Activated CD8-positive, alpha-beta memory T cell treated with anti-CD3 and anti-CD28 coated beads, Interleukin-2, amount 10 ng/mL, durations not matched to agents 7 days and 5 days (primary cell): Measurements from ENCODE around the gene ENTPD6. TPM values are rescaled to one million over a fixed set of nuclear protein-coding genes. Genes with fewer than 3 reads are reported as not detected.

Source experiments
- ATAC-seq: fragments of 150-1000 bp; cut with Tn5 transposase; one replicate; pipeline ENCODE4 v1.10.0; 2021; ENCODE audit warnings: moderate library complexity
- CTCF ChIA-PET: fragments of 350-600 bp; sonication (Branson Sonifier 250); formaldehyde crosslinking; loops from one replicate; lab custom pipeline; 2021; ENCODE audit warnings: antibody characterized with exemption; lab: Charles Lee
- DNase-seq: peaks from one replicate; pipeline ENCODE4 v3.0.0-alpha.2; 2020
- H3K27ac Mint-ChIP-seq: one replicate; pipeline ENCODE4 v1.8.0; 2021; ENCODE audit warnings: mild to moderate bottlenecking, mixed read lengths
- H3K27me3 Mint-ChIP-seq: one replicate; pipeline ENCODE4 v1.8.0; 2021; ENCODE audit warnings: mixed read lengths
- H3K36me3 Mint-ChIP-seq: one replicate; pipeline ENCODE4 v1.8.0; 2021; ENCODE audit warnings: mild to moderate bottlenecking, mixed read lengths
- H3K4me1 Mint-ChIP-seq: one replicate; pipeline ENCODE4 v1.8.0; 2021; ENCODE audit warnings: mixed read lengths
- H3K4me3 Mint-ChIP-seq: one replicate; pipeline ENCODE4 v1.8.0; 2021; ENCODE audit warnings: mild to moderate bottlenecking, moderate library complexity, mixed read lengths
- H3K9me3 Mint-ChIP-seq: one replicate; pipeline ENCODE4 v1.8.0; 2022; ENCODE audit warnings: low read depth, mixed read lengths
- total RNA-seq, 2 experiments: library from RNA; stranded (reverse); gene quantifications; one replicate each; pipeline ENCODE4 v1.2.3, GENCODE V29; 2021

Gene ENTPD6
- total RNA-seq, 2 experiments from 2014 or later = 37.6 to 42.0 TPM

GRCh38 chr20:25248786-25249172, 53.3 kb downstream of the ENTPD6 start:
- no peak for DNase-seq
- peak overlapping the region; percentile 67 for H3K27ac Mint-ChIP-seq
- H3K4me3 Mint-ChIP-seq = peak overlapping the region; percentile 86
- H3K9me3 Mint-ChIP-seq = no peaks in the 10 kb centered on the region
- CTCF ChIA-PET = interaction anchor here (1.2 to 2.0 kb wide), 2 partner anchors 150 to 255 kb away, joined by 5 to 7 read pairs; no protein-coding TSS in a partner anchor
- peaks cover 37% of the 10 kb centered on the region for H3K4me1 Mint-ChIP-seq
- no peak for ATAC-seq
- no peaks in the 10 kb centered on the region for H3K36me3 Mint-ChIP-seq
- peaks cover 7% of the 10 kb centered on the region for H3K27me3 Mint-ChIP-seq

DNA sequence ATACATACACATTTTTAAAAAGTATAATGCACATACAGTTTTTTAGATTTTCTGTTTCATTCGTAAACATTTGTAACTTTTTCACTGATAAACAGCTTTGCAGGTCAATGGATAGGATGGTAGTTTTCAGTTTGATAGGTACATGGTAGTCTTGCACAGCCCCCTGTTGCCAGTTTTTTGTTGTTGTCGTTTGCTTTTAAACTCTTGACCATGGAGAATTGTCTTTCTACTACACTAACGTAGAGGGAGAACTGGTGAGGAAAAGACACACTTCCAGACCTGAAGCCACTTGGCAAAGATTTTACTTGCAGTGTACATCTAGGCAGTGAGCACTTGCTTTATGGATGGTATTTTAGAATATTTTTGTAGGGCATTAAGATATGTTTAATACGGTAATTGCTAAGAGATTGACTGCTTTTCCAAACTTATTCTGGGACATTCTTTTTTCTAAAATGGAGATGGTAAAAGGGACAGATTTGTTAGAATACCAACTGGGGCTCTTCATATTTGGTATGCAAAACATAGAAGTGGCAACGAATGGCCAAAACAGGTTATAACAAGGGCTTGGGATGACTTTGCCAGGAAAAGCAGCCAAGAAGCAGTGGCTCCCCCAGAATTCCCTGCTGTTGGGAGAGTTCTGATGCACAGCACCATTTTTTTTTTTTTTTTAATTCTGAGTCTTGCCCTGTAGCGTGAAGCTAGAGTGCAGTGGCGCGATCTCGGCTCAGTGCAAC, 53.9 kb downstream of the ENTPD6 start:
- CTCF ChIA-PET = interaction anchor here (2.0 kb wide), 1 partner anchor 255 kb away, joined by 5 read pairs; no protein-coding TSS in a partner anchor
- Mint-ChIP-seq H3K27ac (no peak overlapping the region), H3K4me1 (peaks cover 37% of the 10 kb centered on the region), H3K36me3 (no peaks in the 10 kb centered on the region), H3K9me3 (no peaks in the 10 kb centered on the region), H3K4me3 (peak overlapping the region; percentile 86), H3K27me3 (peaks cover 7% of the 10 kb centered on the region)
- ATAC-seq (no peak), DNase-seq (no peak)

- Mint-ChIP-seq H3K9me3 (no peaks in the 10 kb centered on the region), H3K27me3 (peaks cover 7% of the 10 kb centered on the region), H3K36me3 (no peaks in the 10 kb centered on the region), H3K4me1 (peaks cover 37% of the 10 kb centered on the region), H3K27ac (no peak overlapping the region), H3K4me3 (no peak overlapping the region)
- CTCF ChIA-PET = no interaction called here
- no peak for DNase-seq
- no peak for ATAC-seq
Observed at GRCh38 chr20:25250508-25250907, 55.0 kb downstream of the ENTPD6 start.

- DNase-seq (no peak), ATAC-seq (no peak)
- Mint-ChIP-seq H3K4me3 (no peak overlapping the region), H3K27ac (no peak overlapping the region), H3K36me3 (no peaks in the 10 kb centered on the region), H3K27me3 (peaks cover 7% of the 10 kb centered on the region), H3K9me3 (no peaks in the 10 kb centered on the region), H3K4me1 (peaks cover 37% of the 10 kb centered on the region)
- CTCF ChIA-PET = interaction anchor here (1.1 kb wide), 1 partner anchor 31 kb away, joined by 3 read pairs; no protein-coding TSS in a partner anchor
Observed at GRCh38 chr20:25251019-25251418, 55.5 kb downstream of the ENTPD6 start.

GRCh38 chr20:25251558-25251957, 56.0 kb downstream of the ENTPD6 start:
- Mint-ChIP-seq H3K36me3 (no peaks in the 10 kb centered on the region), H3K27ac (no peak overlapping the region), H3K4me3 (no peak overlapping the region), H3K4me1 (peaks cover 34% of the 10 kb centered on the region), H3K9me3 (no peaks in the 10 kb centered on the region), H3K27me3 (peaks cover 6% of the 10 kb centered on the region)
- DNase-seq (no peak), ATAC-seq (no peak)
- CTCF ChIA-PET = interaction anchor here (1.1 kb wide), 1 partner anchor 31 kb away, joined by 3 read pairs; no protein-coding TSS in a partner anchor

- H3K27me3 Mint-ChIP-seq = no peaks in the 10 kb centered on the region
- CTCF ChIA-PET = interaction anchor here (1.1 kb wide), 1 partner anchor 32 kb away, joined by 3 read pairs; no protein-coding TSS in a partner anchor
- DNase-seq (no peak), ATAC-seq (no peak)
- H3K4me1 Mint-ChIP-seq = peaks cover 27% of the 10 kb centered on the region
- no peaks in the 10 kb centered on the region for H3K36me3 Mint-ChIP-seq
- no peaks in the 10 kb centered on the region for H3K9me3 Mint-ChIP-seq
- H3K4me3 Mint-ChIP-seq = no peak overlapping the region
- no peak overlapping the region for H3K27ac Mint-ChIP-seq
Observed at GRCh38 chr20:25252230-25252651, 56.7 kb downstream of the ENTPD6 start.

DNA sequence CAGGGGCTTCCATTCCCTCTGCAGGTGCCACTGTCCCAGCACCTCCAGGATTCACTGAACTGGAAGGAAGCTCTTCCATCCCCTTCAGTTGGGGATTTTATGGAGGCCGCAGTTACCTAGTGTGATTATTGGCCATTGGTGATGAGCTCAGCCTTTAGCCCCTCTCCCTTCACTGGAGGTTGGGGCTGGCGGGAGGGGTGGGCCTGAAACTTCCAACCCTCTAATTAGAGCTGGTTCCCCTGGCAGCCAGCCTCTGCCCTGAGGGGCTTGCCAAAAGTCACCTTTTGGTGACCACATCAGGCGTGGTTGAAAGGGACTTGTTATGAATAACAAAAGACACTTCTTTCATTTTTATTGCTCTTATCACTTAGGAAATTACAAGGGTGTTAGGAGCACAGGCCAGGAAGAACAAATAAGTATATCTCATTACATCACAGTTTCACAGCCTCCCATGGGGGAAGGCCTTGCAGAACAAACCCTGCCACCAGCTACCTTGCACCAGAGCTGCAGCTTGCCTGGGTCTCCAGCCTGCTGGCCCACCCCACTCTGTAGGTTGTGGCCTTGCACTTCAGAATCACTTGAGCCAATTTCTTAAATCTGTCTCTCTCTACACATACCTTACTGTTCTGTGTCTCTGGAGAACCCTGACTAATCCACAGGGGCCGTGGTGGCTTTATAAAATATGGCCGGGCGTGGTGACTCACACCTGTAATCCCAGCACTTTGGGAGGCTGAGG, 57.3 kb downstream of the ENTPD6 start:
- H3K9me3 Mint-ChIP-seq = no peaks in the 10 kb centered on the region
- no peaks in the 10 kb centered on the region for H3K27me3 Mint-ChIP-seq
- no peak overlapping the region for H3K27ac Mint-ChIP-seq
- peaks cover 26% of the 10 kb centered on the region for H3K4me1 Mint-ChIP-seq
- CTCF ChIA-PET = no interaction called here
- no peak for DNase-seq
- no peaks in the 10 kb centered on the region for H3K36me3 Mint-ChIP-seq
- no peak for ATAC-seq
- no peak overlapping the region for H3K4me3 Mint-ChIP-seq

DNA sequence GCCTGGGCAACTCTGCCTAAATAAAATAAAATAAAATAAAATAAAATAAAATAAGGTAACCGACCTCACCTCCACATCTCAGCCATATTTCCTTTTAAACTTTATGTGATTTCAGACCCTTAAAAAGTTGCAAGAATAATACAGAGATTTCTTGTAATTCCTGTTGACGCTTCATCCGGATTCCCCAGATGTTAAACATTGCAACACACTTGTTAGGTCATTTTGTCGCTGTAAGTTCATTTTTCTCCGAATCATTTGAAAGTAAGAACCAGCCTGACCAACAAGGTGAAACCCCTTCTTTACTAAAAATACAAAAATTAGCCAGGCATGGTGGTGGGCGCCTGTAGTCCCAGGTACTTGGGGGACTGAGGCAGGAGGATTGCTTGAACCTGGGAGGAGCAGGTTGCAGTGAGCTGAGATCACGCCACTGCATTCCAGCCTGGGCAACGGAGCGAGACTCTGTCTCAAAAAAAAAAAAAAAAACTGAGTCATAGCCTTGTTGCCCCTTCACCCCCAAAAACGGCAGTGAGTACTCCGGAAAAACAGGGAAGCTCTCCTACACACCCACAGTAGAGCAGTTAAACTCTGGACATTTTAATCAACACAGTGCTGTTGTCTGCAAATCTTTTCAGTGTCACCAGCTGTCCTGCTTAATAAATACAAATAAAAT, 58.2 kb downstream of the ENTPD6 start:
- Mint-ChIP-seq H3K27me3 (no peaks in the 10 kb centered on the region), H3K36me3 (peaks cover 2% of the 10 kb centered on the region), H3K9me3 (no peaks in the 10 kb centered on the region), H3K4me3 (no peak overlapping the region), H3K27ac (no peak overlapping the region), H3K4me1 (peaks cover 25% of the 10 kb centered on the region)
- CTCF ChIA-PET = no interaction called here
- ATAC-seq (no peak), DNase-seq (no peak)

DNA sequence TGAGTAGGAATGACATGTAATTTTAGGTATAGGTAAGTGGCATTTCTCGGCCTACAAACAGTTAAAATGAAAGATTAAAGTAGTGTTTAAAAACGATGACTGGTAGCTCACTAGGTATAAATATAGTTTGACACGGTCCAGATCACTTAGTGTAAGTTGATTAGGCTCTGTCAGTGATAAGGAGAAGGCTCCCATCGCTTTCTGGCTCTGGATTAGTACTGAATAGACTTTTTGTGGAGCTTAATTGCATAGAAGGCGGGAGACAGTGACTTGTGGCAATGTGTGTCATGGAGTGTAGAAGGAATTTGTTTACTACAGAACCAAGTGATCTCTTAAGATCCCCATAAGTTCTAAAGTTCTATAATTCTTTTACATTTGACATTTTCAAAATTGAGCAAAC, 59.1 kb downstream of the ENTPD6 start:
- H3K9me3 Mint-ChIP-seq = no peaks in the 10 kb centered on the region
- H3K27ac Mint-ChIP-seq = no peak overlapping the region
- peaks cover 10% of the 10 kb centered on the region for H3K36me3 Mint-ChIP-seq
- no peak overlapping the region for H3K4me3 Mint-ChIP-seq
- DNase-seq (no peak), ATAC-seq (no peak)
- CTCF ChIA-PET = interaction anchor here (1.5 kb wide), 1 partner anchor 39 kb away, joined by 3 read pairs; no protein-coding TSS in a partner anchor
- no peaks in the 10 kb centered on the region for H3K27me3 Mint-ChIP-seq
- peaks cover 18% of the 10 kb centered on the region for H3K4me1 Mint-ChIP-seq

DNA sequence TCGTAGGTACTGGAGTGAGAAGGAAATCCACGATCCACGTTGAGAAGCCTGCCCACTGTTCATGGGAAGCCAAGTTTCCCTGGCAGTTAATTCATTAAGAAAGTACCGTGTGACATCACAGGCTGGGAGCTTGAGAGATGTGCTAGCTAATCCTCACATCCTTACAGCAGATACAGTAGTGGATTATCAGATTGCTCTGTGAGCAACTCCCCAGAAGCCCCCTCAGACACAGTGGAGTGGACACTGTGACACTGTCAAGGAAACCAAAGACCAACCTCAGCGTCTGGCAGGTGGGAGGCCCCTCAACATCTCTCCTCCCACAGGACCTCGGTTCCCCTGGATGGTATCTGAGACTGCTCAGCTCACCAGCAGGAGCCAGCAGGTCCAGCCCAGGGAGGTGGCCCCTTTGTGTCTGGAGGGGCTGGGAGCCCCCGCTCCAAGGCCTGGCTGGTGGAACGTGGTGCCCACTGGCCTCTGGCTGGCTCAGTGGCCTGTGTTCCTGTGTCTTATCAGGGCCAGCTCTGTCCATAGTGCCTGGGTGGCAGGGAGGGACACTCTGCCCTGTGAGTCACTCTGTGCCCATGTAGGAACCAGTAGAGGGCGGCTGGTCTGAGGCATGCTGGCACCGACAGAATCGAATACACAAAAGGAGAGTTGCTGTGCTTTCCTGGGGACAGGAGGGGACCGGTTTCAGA, 59.6 kb downstream of the ENTPD6 start:
- Mint-ChIP-seq H3K27me3 (no peaks in the 10 kb centered on the region), H3K4me3 (no peak overlapping the region), H3K4me1 (peaks cover 15% of the 10 kb centered on the region), H3K36me3 (peaks cover 16% of the 10 kb centered on the region), H3K27ac (no peak overlapping the region), H3K9me3 (no peaks in the 10 kb centered on the region)
- DNase-seq (peak; percentile 31), ATAC-seq (no peak)
- CTCF ChIA-PET = interaction anchor here (1.5 kb wide), 1 partner anchor 38 kb away, joined by 3 read pairs; no protein-coding TSS in a partner anchor

- no peak overlapping the region for H3K4me3 Mint-ChIP-seq
- peaks cover 8% of the 10 kb centered on the region for H3K4me1 Mint-ChIP-seq
- H3K36me3 Mint-ChIP-seq = peaks cover 26% of the 10 kb centered on the region
- ATAC-seq = no peak
- CTCF ChIA-PET = interaction anchor here (1.5 kb wide), 1 partner anchor 37 kb away, joined by 3 read pairs; no protein-coding TSS in a partner anchor
- H3K9me3 Mint-ChIP-seq = no peaks in the 10 kb centered on the region
- no peaks in the 10 kb centered on the region for H3K27me3 Mint-ChIP-seq
- no peak overlapping the region for H3K27ac Mint-ChIP-seq
- peak; percentile 25 for DNase-seq
Observed at GRCh38 chr20:25256226-25256859, 60.8 kb downstream of the ENTPD6 start.

DNA sequence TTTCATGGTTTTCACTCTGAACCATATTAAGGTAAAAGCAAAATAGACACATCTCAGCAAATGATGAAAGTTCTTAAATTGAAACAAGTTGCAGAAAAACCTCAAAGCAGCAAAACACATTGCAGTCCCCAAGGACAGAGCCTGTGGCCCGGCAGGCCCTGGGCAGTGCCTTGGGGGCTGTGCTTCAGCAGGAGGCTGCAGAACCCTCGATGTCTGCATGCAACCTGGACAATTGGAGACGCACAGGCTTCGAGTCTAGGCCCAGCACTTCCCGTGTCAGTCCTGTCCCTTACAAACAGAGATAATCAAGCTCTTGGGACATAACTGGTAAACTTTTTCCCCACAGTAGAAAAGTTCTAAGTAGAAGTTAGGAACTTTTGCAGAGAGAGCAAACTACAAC, 61.6 kb downstream of the ENTPD6 start:
- H3K36me3 Mint-ChIP-seq = peaks cover 32% of the 10 kb centered on the region
- ATAC-seq = no peak
- peak; percentile 27 for DNase-seq
- no peak overlapping the region for H3K4me3 Mint-ChIP-seq
- no peak overlapping the region for H3K27ac Mint-ChIP-seq
- no peaks in the 10 kb centered on the region for H3K9me3 Mint-ChIP-seq
- H3K27me3 Mint-ChIP-seq = no peaks in the 10 kb centered on the region
- CTCF ChIA-PET = no interaction called here
- peaks cover 5% of the 10 kb centered on the region for H3K4me1 Mint-ChIP-seq
